GM19463 (cell line): ENCODE data around the gene HOXC13.

Experiments
- ATAC-seq: cut with Tn5 transposase; IDR thresholded peaks from one replicate; pipeline ENCODE4 v1.9.1; 2021; ENCODE audit warnings: mild to moderate bottlenecking, moderate library complexity; ENCODE audit not compliant: unreplicated experiment

HOXC13 gene

GRCh38 chr12:53953831-53954693 lies 15.4 kb downstream of the HOXC13 start:
- no peak for ATAC-seq

- no peak for ATAC-seq
These were observed 16.0 kb downstream of the HOXC13 start, which contains the start of gene HOXC12 for GRCh38 chr12:53954694-53955035. Gene HOXC12 (plus strand): TSS chr12:53954903. CDS start chr12:53954930, 27 bp downstream.

GRCh38 chr12:53955036-53955775 lies 16.6 kb downstream of the HOXC13 start:
- no peak for ATAC-seq

- no peak for ATAC-seq
These were observed 17.2 kb downstream of the HOXC13 start for GRCh38 chr12:53955776-53956250.

- ATAC-seq: no peak
These were observed 17.7 kb downstream of the HOXC13 start for GRCh38 chr12:53956251-53956887.

- no peak for ATAC-seq
These were observed 18.4 kb downstream of the HOXC13 start for GRCh38 chr12:53956914-53957536.

GRCh38 chr12:53958128-53958527 lies 19.5 kb downstream of the HOXC13 start:
- ATAC-seq: no peak

GRCh38 chr12:53959314-53959713 lies 20.7 kb downstream of the HOXC13 start:
- ATAC-seq: no peak

- ATAC-seq: no peak
These were observed 21.8 kb downstream of the HOXC13 start for GRCh38 chr12:53960187-53961024.

- ATAC-seq: no peak
These were observed 22.6 kb downstream of the HOXC13 start for GRCh38 chr12:53961025-53961761.

- no peak for ATAC-seq
These were observed 24.4 kb downstream of the HOXC13 start for GRCh38 chr12:53963005-53963404.

GRCh38 chr12:53963434-53964314 lies 25.0 kb downstream of the HOXC13 start:
- no peak for ATAC-seq

- ATAC-seq: no peak
These were observed 25.7 kb downstream of the HOXC13 start for GRCh38 chr12:53964315-53964713.

GRCh38 chr12:53965281-53966084 lies 26.9 kb downstream of the HOXC13 start:
- ATAC-seq: no peak

- ATAC-seq: no peak
These were observed 27.4 kb downstream of the HOXC13 start for GRCh38 chr12:53966085-53966384.

- no peak for ATAC-seq
These were observed 27.9 kb downstream of the HOXC13 start for GRCh38 chr12:53966385-53967133.

- no peak for ATAC-seq
These were observed 28.8 kb downstream of the HOXC13 start for GRCh38 chr12:53967421-53967925.
